Measurements from ENCODE around the gene VCAN. TPM values are rescaled to one million over a fixed set of nuclear protein-coding genes. Genes with fewer than 3 reads are reported as not detected.

The VCAN gene
- total and polyA plus RNA-seq, 4 donors: 0.97 to 15.6 (median 4.8) TPM

- no peak for DNase-seq (ENCODE audit: low spot score)
- no peaks in the 10 kb centered on the region for H3K9me3 ChIP-seq (ENCODE audit: control insufficient read depth in 4 of 4, low read length in 3 of 4)
- no peaks in the 10 kb centered on the region for H3K36me3 ChIP-seq (ENCODE audit: control insufficient read depth in 4 of 4, insufficient read depth in 3 of 4, low read depth in 1 of 4, low read length in 3 of 4)
- 81% methylated on average over 3 of the region's 3 CpGs for WGBS
- no peak overlapping the region for H3K4me3 ChIP-seq (ENCODE audit: low read depth in 1 of 3, low read length in 3 of 3)
- TF ChIP-seq ZBTB33 (IDR thresholded peaks at IDR 0.05): no peak
- TF ChIP-seq GABPA (IDR thresholded peaks at IDR 0.05 in 1 of 2, conservative IDR thresholded peaks at IDR 0.05 in 1 of 2): no peak
- TF ChIP-seq ATF3 (IDR thresholded peaks at IDR 0.05): no peak
- no peak for TF ChIP-seq HNF4A (conservative IDR thresholded peaks at IDR 0.05)
- TF ChIP-seq RXRA (IDR thresholded peaks at IDR 0.05): no peak
- no peak for TF ChIP-seq REST (IDR thresholded peaks at IDR 0.05)
- TF ChIP-seq HNF4G (IDR thresholded peaks at IDR 0.05): no peak
- TF ChIP-seq RAD21 (IDR thresholded peaks at IDR 0.05): no peak
- TF ChIP-seq MAX (IDR thresholded peaks at IDR 0.05): no peak
- TF ChIP-seq CTCF (IDR thresholded peaks at IDR 0.05; ENCODE audit: low read depth, low read length, missing input control): no peak
- no peaks in the 10 kb centered on the region for H3K27me3 ChIP-seq (ENCODE audit: control insufficient read depth in 4 of 4, insufficient read depth in 4 of 4, low read length in 3 of 4)
- no peak overlapping the region for H3K27ac ChIP-seq (ENCODE audit: low read depth in 1 of 2, low read length in 2 of 2)
- H3K4me1 ChIP-seq (ENCODE audit: control insufficient read depth in 4 of 4, insufficient read depth in 4 of 4, low read length in 3 of 4): no peaks in the 10 kb centered on the region
- no peak overlapping the region for H3K9ac ChIP-seq (ENCODE audit: low read depth in 1 of 2, low read length in 2 of 2)
Observed at GRCh38 chr5:83518319-83519061, 46.9 kb downstream of the VCAN start.

- H3K4me1 ChIP-seq (ENCODE audit: control insufficient read depth in 4 of 4, insufficient read depth in 4 of 4, low read length in 3 of 4): no peaks in the 10 kb centered on the region
- no peaks in the 10 kb centered on the region for H3K9me3 ChIP-seq (ENCODE audit: control insufficient read depth in 4 of 4, low read length in 3 of 4)
- no peak overlapping the region for H3K9ac ChIP-seq (ENCODE audit: low read depth in 1 of 2, low read length in 2 of 2)
- DNase-seq (ENCODE audit: low spot score): no peak
- TF ChIP-seq FOXA1 (IDR thresholded peaks at IDR 0.05) (no peak), MAX (IDR thresholded peaks at IDR 0.05) (no peak), ATF3 (IDR thresholded peaks at IDR 0.05) (no peak), HNF4G (IDR thresholded peaks at IDR 0.05) (no peak), YY1 (IDR thresholded peaks at IDR 0.05) (no peak), JUND (IDR thresholded peaks at IDR 0.05) (no peak), NR2F2 (IDR thresholded peaks at IDR 0.05) (no peak)
- H3K27ac ChIP-seq (ENCODE audit: low read depth in 1 of 2, low read length in 2 of 2): no peak overlapping the region
- H3K36me3 ChIP-seq (ENCODE audit: control insufficient read depth in 4 of 4, insufficient read depth in 3 of 4, low read depth in 1 of 4, low read length in 3 of 4): no peaks in the 10 kb centered on the region
- WGBS: 67% methylated on average over 2 of the region's 2 CpGs
- no peaks in the 10 kb centered on the region for H3K27me3 ChIP-seq (ENCODE audit: control insufficient read depth in 4 of 4, insufficient read depth in 4 of 4, low read length in 3 of 4)
- no peak overlapping the region for H3K4me3 ChIP-seq (ENCODE audit: low read depth in 1 of 3, low read length in 3 of 3)
Observed at GRCh38 chr5:83522446-83522845, 50.9 kb downstream of the VCAN start.

Measured in liver (tissue), 9 donors.